ENCODE results near the gene COL4A6.
"Not testable (repeated sequence)": the region's sequence is repeated elsewhere in the genome, so short reads cannot be mapped to it uniquely, and the experiment has no call there.

COL4A6 gene

GRCh38 chrX:108435261-108435660, 3.0 kb downstream of the COL4A6 start:
- no peaks in the 10 kb centered on the region for H3K9me3 Mint-ChIP-seq
- no peak for ATAC-seq (replicated peaks)
- H3K4me3 Mint-ChIP-seq, result no peak overlapping the region
- H3K27me3 Mint-ChIP-seq, result peaks cover 23 to 25% of the 10 kb centered on the region in 2 donors
- H3K36me3 Mint-ChIP-seq, result no peaks in the 10 kb centered on the region
- H3K27ac Mint-ChIP-seq, result no peak overlapping the region
- no peak for DNase-seq
- peaks cover 0 to 5% of the 10 kb centered on the region in 2 donors for H3K4me1 Mint-ChIP-seq

- Mint-ChIP-seq H3K4me3 (no peak overlapping the region), H3K36me3 (no peaks in the 10 kb centered on the region), H3K4me1 (no peaks in the 10 kb centered on the region), H3K27me3 (peaks cover 1 to 4% of the 10 kb centered on the region in 2 donors), H3K27ac (no peak overlapping the region), H3K9me3 (no peaks in the 10 kb centered on the region)
- DNase-seq, result no peak
- no peak for ATAC-seq (replicated peaks)
Observed at GRCh38 chrX:108426262-108426661, 12.0 kb downstream of the COL4A6 start.

- ATAC-seq (replicated peaks) (no peak), DNase-seq (no peak)
- Mint-ChIP-seq H3K9me3 (no peaks in the 10 kb centered on the region), H3K27ac (no peak overlapping the region), H3K4me3 (no peak overlapping the region), H3K27me3 (peaks cover 0 to 5% of the 10 kb centered on the region in 2 donors), H3K36me3 (no peaks in the 10 kb centered on the region), H3K4me1 (no peaks in the 10 kb centered on the region)
Observed at GRCh38 chrX:108420481-108420880, 17.7 kb downstream of the COL4A6 start.

GRCh38 chrX:108419401-108419800, 18.8 kb downstream of the COL4A6 start:
- ATAC-seq (replicated peaks), result no peak
- no peaks in the 10 kb centered on the region for H3K4me1 Mint-ChIP-seq

GRCh38 chrX:108417257-108417656, 21.0 kb downstream of the COL4A6 start:
- DNase-seq (no peak), ATAC-seq (replicated peaks) (no peak)
- Mint-ChIP-seq H3K4me3 (no peak overlapping the region), H3K27me3 (peaks cover 0 to 5% of the 10 kb centered on the region in 2 donors), H3K4me1 (no peaks in the 10 kb centered on the region), H3K36me3 (no peaks in the 10 kb centered on the region), H3K27ac (no peak overlapping the region), H3K9me3 (no peaks in the 10 kb centered on the region)

More at GRCh38 chrX:108419401-108419800, 18.8 kb downstream of the COL4A6 start:
- Mint-ChIP-seq H3K27me3 (peaks cover 0 to 5% of the 10 kb centered on the region in 2 donors), H3K9me3 (no peaks in the 10 kb centered on the region), H3K36me3 (no peaks in the 10 kb centered on the region), H3K27ac (no peak overlapping the region), H3K4me3 (no peak overlapping the region)
- no peak for DNase-seq

GRCh38 chrX:108415891-108416290, 22.3 kb downstream of the COL4A6 start:
- no peak overlapping the region for H3K27ac Mint-ChIP-seq
- H3K9me3 Mint-ChIP-seq, result no peaks in the 10 kb centered on the region
- H3K4me1 Mint-ChIP-seq, result no peaks in the 10 kb centered on the region
- H3K4me3 Mint-ChIP-seq, result no peak overlapping the region
- H3K36me3 Mint-ChIP-seq, result no peaks in the 10 kb centered on the region
- H3K27me3 Mint-ChIP-seq, result peaks cover 0 to under 1% of the 10 kb centered on the region in 2 donors
- no peak for ATAC-seq (replicated peaks)
- no peak for DNase-seq

- DNase-seq (no peak), ATAC-seq (replicated peaks) (no peak)
- H3K9me3 Mint-ChIP-seq, result no peaks in the 10 kb centered on the region
- H3K4me3 Mint-ChIP-seq, result no peak overlapping the region
- no peaks in the 10 kb centered on the region for H3K4me1 Mint-ChIP-seq
- no peaks in the 10 kb centered on the region for H3K36me3 Mint-ChIP-seq
- no peaks in the 10 kb centered on the region for H3K27me3 Mint-ChIP-seq
- H3K27ac Mint-ChIP-seq, result no peak overlapping the region
Observed at GRCh38 chrX:108415146-108415545, 23.1 kb downstream of the COL4A6 start.

GRCh38 chrX:108412783-108413182, 25.4 kb downstream of the COL4A6 start:
- DNase-seq (no peak), ATAC-seq (replicated peaks) (no peak)
- Mint-ChIP-seq H3K4me1 (no peaks in the 10 kb centered on the region), H3K27me3 (no peaks in the 10 kb centered on the region), H3K36me3 (no peaks in the 10 kb centered on the region), H3K4me3 (no peak overlapping the region), H3K27ac (no peak overlapping the region), H3K9me3 (no peaks in the 10 kb centered on the region)

- H3K27ac Mint-ChIP-seq, result no peak overlapping the region
- DNase-seq, result no peak
Observed at GRCh38 chrX:108399418-108400165, 38.6 kb downstream of the COL4A6 start.

GRCh38 chrX:108397627-108398391, 40.4 kb downstream of the COL4A6 start:
- Mint-ChIP-seq H3K4me1 (no peaks in the 10 kb centered on the region), H3K36me3 (no peaks in the 10 kb centered on the region), H3K4me3 (no peak overlapping the region), H3K27ac (no peak overlapping the region), H3K9me3 (peaks cover 0 to 1% of the 10 kb centered on the region in 2 donors), H3K27me3 (no peaks in the 10 kb centered on the region)
- no peak for DNase-seq
- ATAC-seq (replicated peaks), result no peak

More at GRCh38 chrX:108399418-108400165, 38.6 kb downstream of the COL4A6 start:
- ATAC-seq (replicated peaks), result no peak
- Mint-ChIP-seq H3K4me1 (no peaks in the 10 kb centered on the region), H3K27me3 (no peaks in the 10 kb centered on the region), H3K36me3 (no peaks in the 10 kb centered on the region), H3K4me3 (no peak overlapping the region), H3K9me3 (no peaks in the 10 kb centered on the region)

- DNase-seq, result no peak
- H3K36me3 Mint-ChIP-seq, result no peaks in the 10 kb centered on the region
Observed at GRCh38 chrX:108396986-108397385, 41.2 kb downstream of the COL4A6 start.

GRCh38 chrX:108396188-108396891, 41.9 kb downstream of the COL4A6 start:
- Mint-ChIP-seq H3K9me3 (peaks cover 0 to 1% of the 10 kb centered on the region in 2 donors), H3K27me3 (no peaks in the 10 kb centered on the region), H3K27ac (no peak overlapping the region), H3K36me3 (no peaks in the 10 kb centered on the region), H3K4me1 (no peaks in the 10 kb centered on the region), H3K4me3 (no peak overlapping the region)
- no peak for DNase-seq
- no peak for ATAC-seq (replicated peaks)

More at GRCh38 chrX:108396986-108397385, 41.2 kb downstream of the COL4A6 start:
- Mint-ChIP-seq H3K27ac (no peak overlapping the region), H3K27me3 (no peaks in the 10 kb centered on the region), H3K9me3 (peaks cover 0 to 1% of the 10 kb centered on the region in 2 donors), H3K4me3 (no peak overlapping the region), H3K4me1 (no peaks in the 10 kb centered on the region)
- no peak for ATAC-seq (replicated peaks)

- not testable (repeated sequence) for ATAC-seq (replicated peaks); H3K9me3 Mint-ChIP-seq; H3K36me3 Mint-ChIP-seq; H3K27me3 Mint-ChIP-seq; DNase-seq; H3K27ac Mint-ChIP-seq; H3K4me3 Mint-ChIP-seq; H3K4me1 Mint-ChIP-seq
Observed at GRCh38 chrX:108390976-108391717, 47.1 kb downstream of the COL4A6 start.

- DNase-seq, result no peak
- no peak overlapping the region for H3K27ac Mint-ChIP-seq
- peaks cover 1 to 7% of the 10 kb centered on the region in 2 donors for H3K9me3 Mint-ChIP-seq
- H3K4me3 Mint-ChIP-seq, result no peak overlapping the region
- H3K36me3 Mint-ChIP-seq, result no peaks in the 10 kb centered on the region
- ATAC-seq (replicated peaks), result no peak
- H3K27me3 Mint-ChIP-seq, result no peaks in the 10 kb centered on the region
- H3K4me1 Mint-ChIP-seq, result no peaks in the 10 kb centered on the region
Observed at GRCh38 chrX:108384783-108385182, 53.4 kb downstream of the COL4A6 start.

Measured in stimulated activated naive B cell treated with anti-CD40 and anti-IgM and Interleukin-4, amounts not matched to agents 10 μg/mL and 1 μg/mL and 100 μg/mL, for 72 hours (primary cell).